ENCODE results near the gene RPN2. TPM values are rescaled to one million over a fixed set of nuclear protein-coding genes. Genes with fewer than 3 reads are reported as not detected.

The RPN2 gene
- total and polyA plus RNA-seq, 9 of the 15 experiments (the other 6 are each of a cell fraction or from before 2014, with no cell fraction given), result 168 to 548 (median 325) TPM

DNA sequence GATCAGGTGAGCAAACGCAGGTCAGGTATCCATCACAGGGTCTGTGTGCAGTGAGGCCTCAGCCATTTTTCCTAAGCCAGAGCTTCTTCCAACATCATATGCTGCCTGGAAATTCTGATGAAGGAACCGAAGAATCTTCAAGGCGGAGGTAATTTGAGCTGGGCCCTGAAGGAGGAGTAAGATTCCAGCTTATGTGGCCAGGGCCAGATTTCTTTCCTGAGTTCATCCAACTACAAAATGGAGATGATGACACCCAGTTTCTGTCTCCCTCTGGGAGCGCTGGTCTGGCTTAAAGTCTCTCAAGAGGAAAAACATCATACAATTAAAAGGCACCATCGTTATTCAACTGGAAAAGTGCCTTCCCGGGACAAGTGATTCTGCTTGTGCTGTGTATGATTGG lies 103.4 kb downstream of the RPN2 start (continued):
- TF ChIP-seq REST (IDR thresholded peaks at IDR 0.05; ENCODE audit: borderline replicate concordance) (peak; percentile 56; the same call in 1 of the 2 replicates), REST (CRISPR knock-in tag; IDR thresholded peaks at IDR 0.05; ENCODE audit: low read depth) (no peak), NUFIP1 (IDR thresholded peaks at IDR 0.05; ENCODE audit: partially characterized antibody) (no peak), ERF (CRISPR knock-in tag; IDR thresholded peaks at IDR 0.05) (no peak), HNRNPH1 (optimal IDR thresholded peaks at IDR 0.05; ENCODE audit: low read depth, low read length) (no peak), HNRNPLL (IDR thresholded peaks at IDR 0.05; ENCODE audit: low read depth, low read length, poor library complexity, severe bottlenecking) (no peak), BMI1 (IDR thresholded peaks at IDR 0.05; ENCODE audit: low read length) (no peak), MED1 (CRISPR knock-in tag; IDR thresholded peaks at IDR 0.05; ENCODE audit: borderline replicate concordance) (no peak), ZBTB34 (CRISPR knock-in tag; IDR thresholded peaks at IDR 0.05) (no peak), ZNF79 (CRISPR knock-in tag; IDR thresholded peaks at IDR 0.05; ENCODE audit: low read depth) (no peak), RAD21 (CRISPR knock-in tag; conservative IDR thresholded peaks at IDR 0.05 in 1 of 2, IDR thresholded peaks at IDR 0.05 in 1 of 2) (peak; percentile 54 to 78), ZNF143 (CRISPR knock-in tag; IDR thresholded peaks at IDR 0.05) (no peak), CC2D1A (IDR thresholded peaks at IDR 0.05) (0 out of 2 replicates have a peak, but pooled peaks have one; percentile 17), FOXP1 (CRISPR knock-in tag; IDR thresholded peaks at IDR 0.05) (no peak)
- TF ChIP-seq, protein P1, sequence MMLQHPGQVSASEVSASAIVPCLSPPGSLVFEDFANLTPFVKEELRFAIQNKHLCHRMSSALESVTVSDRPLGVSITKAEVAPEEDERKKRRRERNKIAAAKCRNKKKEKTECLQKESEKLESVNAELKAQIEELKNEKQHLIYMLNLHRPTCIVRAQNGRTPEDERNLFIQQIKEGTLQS (IDR thresholded peaks at IDR 0.05), result peak; percentile 29; the same call in 1 of the 2 replicates
- TF ChIP-seq, protein P1 (CRISPR knock-in tag; conservative IDR thresholded peaks at IDR 0.05), result no peak
